Kidney (tissue), 14 donors: ENCODE results near the gene BRAP. TPM values are rescaled to one million over a fixed set of nuclear protein-coding genes. Genes with fewer than 3 reads are reported as not detected.
A peak's percentile ranks its signal among the peaks of the same experiment; 100 is the strongest.

Source experiments
- DNase-seq, 5 donors: peaks; one replicate each; pipeline ENCODE4 v3.0.0-alpha.2; 2013 to 2020
- FAIRE-seq: peaks from 2 replicates; lab custom pipeline; 2012; peaks lifted over from hg19 to GRCh38; lab: Jason Lieb, UNC
- H3K27ac ChIP-seq, 2 donors: one replicate each; pipeline ENCODE4 v1.7.0; 2013; ENCODE audit warnings: low read depth in 2 of 2, low read length in 2 of 2, inconsistent platforms in 1 of 2
- H3K27me3 ChIP-seq: one replicate; pipeline ENCODE4 v1.7.1; 2013; ENCODE audit warnings: low read length, inconsistent platforms; ENCODE audit not compliant: control insufficient read depth, insufficient read depth
- H3K36me3 ChIP-seq, 3 donors: one replicate each; pipeline versions ENCODE4 v1.7.0 to v1.7.1; 2013; ENCODE audit warnings: low read length in 3 of 3, control low read depth in 1 of 3, inconsistent platforms in 1 of 3; ENCODE audit not compliant: insufficient read depth in 3 of 3, control insufficient read depth in 2 of 3
- H3K4me1 ChIP-seq, 3 donors: one replicate each; pipeline versions ENCODE4 v1.7.0 to v1.7.1; 2013; ENCODE audit warnings: low read length in 3 of 3, inconsistent platforms in 1 of 3, low read depth in 1 of 3; ENCODE audit not compliant: control insufficient read depth in 2 of 3, insufficient read depth in 2 of 3
- H3K4me3 ChIP-seq, 3 donors: one replicate each; pipeline versions ENCODE4 v1.7.0 to v1.8.1; 2013; ENCODE audit warnings: low read length in 3 of 3, control low read depth in 1 of 3, inconsistent platforms in 1 of 3
- H3K9ac ChIP-seq, 3 donors: one replicate each; pipeline versions ENCODE4 v1.7.0 to v1.7.1; 2013; ENCODE audit warnings: low read length in 3 of 3, control low read depth in 1 of 3, inconsistent platforms in 1 of 3
- H3K9me3 ChIP-seq, 3 donors: one replicate each; pipeline versions ENCODE4 v1.7.0 to v1.7.1; 2013; ENCODE audit warnings: low read length in 3 of 3, control low read depth in 1 of 3, inconsistent platforms in 1 of 3; ENCODE audit not compliant: control insufficient read depth in 2 of 3, insufficient read depth in 1 of 3
- intact Hi-C: fragments of 100-400 bp; cut with DNase I; formaldehyde crosslinking; loops from one replicate; pipeline ENCODE4 v1.11.1; 2022
- polyA plus RNA-seq: library from polyadenylated mRNA; stranded (reverse); fragments of 350-450 nt; fragmentation: Illumina TruSeq; extraction: RNeasy Lipid Tissue Mini Kit (QIAGEN cat#74804); gene quantifications from one replicate; pipeline ENCODE4 v1.2.3, GENCODE V29; 2014; ENCODE audit warnings: low read depth, low replicate concordance; ENCODE audit not compliant: insufficient read depth
- total RNA-seq: library from RNA; stranded (reverse); fragmentation: NEBNext Ultra II Directional; extraction: Animal tissue kit (Norgen Biotek cat#: 25700); gene quantifications from one replicate; pipeline ENCODE4 v1.2.1, GENCODE V29; 2021
- TF ChIP-seq, protein P1 (sequence below): IDR thresholded peaks from 3 replicates; pipeline ENCODE4 v1.5.1; 2012; ENCODE audit warnings: mild to moderate bottlenecking, moderate library complexity, borderline replicate concordance; ENCODE audit not compliant: insufficient read depth; ENCODE audit errors: extremely low read depth
- donor health status: control.
- donor health status: control.
- donor health status: control.
- donor health status: control.
- donor health status: control.
- donor health status: DM: yes; HTN: yes; CAD: no.
- donor health status: Normal renal cell carcinoma (clear cell type).

Gene BRAP
- total and polyA plus RNA-seq, 2 donors from 2014 or later = 9.6 to 17.2 TPM

DNA sequence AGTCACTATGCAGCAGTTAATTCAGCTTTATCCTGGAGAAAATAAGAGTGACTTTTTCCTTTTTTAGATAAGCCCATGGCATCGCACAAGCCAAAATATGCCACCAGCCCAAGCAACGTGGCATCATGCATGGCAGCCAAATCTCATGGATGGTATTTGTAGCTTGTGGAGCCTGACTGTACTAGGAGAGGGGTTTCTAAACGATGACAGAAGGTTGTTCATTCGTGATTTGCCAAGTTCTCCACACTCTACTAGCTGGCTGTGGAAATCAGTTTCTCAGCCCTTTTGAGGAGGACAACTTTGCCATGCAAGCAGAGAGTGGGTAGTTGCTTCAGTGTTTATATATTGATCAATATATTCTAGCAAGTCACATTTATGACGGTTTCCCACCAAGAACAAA, 45.2 kb downstream of the BRAP start:
- H3K9ac ChIP-seq = no peak overlapping the region
- no peak for FAIRE-seq
- no peak overlapping the region for H3K27ac ChIP-seq

GRCh38 chr12:111638556-111638955, 47.2 kb downstream of the BRAP start:
- Histone ChIP-seq H3K9me3 (no peaks in the 10 kb centered on the region), H3K4me1 (peaks cover 3 to 11% (median 4%) of the 10 kb centered on the region in 3 donors), H3K27ac (no peak overlapping the region), H3K27me3 (no peaks in the 10 kb centered on the region), H3K36me3 (peaks cover 0 to 5% (median 0%) of the 10 kb centered on the region in 3 donors), H3K9ac (no peak overlapping the region), H3K4me3 (no peak overlapping the region)
- intact Hi-C loops = no loop called here
- DNase-seq (no peak), FAIRE-seq (no peak)
- TF ChIP-seq, protein P1, sequence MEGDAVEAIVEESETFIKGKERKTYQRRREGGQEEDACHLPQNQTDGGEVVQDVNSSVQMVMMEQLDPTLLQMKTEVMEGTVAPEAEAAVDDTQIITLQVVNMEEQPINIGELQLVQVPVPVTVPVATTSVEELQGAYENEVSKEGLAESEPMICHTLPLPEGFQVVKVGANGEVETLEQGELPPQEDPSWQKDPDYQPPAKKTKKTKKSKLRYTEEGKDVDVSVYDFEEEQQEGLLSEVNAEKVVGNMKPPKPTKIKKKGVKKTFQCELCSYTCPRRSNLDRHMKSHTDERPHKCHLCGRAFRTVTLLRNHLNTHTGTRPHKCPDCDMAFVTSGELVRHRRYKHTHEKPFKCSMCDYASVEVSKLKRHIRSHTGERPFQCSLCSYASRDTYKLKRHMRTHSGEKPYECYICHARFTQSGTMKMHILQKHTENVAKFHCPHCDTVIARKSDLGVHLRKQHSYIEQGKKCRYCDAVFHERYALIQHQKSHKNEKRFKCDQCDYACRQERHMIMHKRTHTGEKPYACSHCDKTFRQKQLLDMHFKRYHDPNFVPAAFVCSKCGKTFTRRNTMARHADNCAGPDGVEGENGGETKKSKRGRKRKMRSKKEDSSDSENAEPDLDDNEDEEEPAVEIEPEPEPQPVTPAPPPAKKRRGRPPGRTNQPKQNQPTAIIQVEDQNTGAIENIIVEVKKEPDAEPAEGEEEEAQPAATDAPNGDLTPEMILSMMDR = no peak

More for the DNA sequence above, 45.2 kb downstream of the BRAP start:
- DNase-seq = no peak
- Histone ChIP-seq H3K4me3 (no peak overlapping the region), H3K4me1 (peaks cover 3 to 14% (median 4%) of the 10 kb centered on the region in 3 donors), H3K27me3 (no peaks in the 10 kb centered on the region), H3K36me3 (peaks cover 0 to 15% (median 7%) of the 10 kb centered on the region in 3 donors), H3K9me3 (no peaks in the 10 kb centered on the region)
- intact Hi-C loops = no loop called here
- TF ChIP-seq, protein P1 = no peak

- peak overlapping the region in 1 of 3 donors; percentile 13 for H3K9ac ChIP-seq
- no peaks in the 10 kb centered on the region for H3K36me3 ChIP-seq
- TF ChIP-seq, protein P1 = no peak
- H3K27ac ChIP-seq = peak overlapping the region in 1 of 2 donors; percentile 53
- FAIRE-seq (no peak), DNase-seq (peak; percentile 66 to 89 (median 79))
- intact Hi-C loops = no loop called here
- no peak overlapping the region for H3K4me3 ChIP-seq
- H3K9me3 ChIP-seq = no peaks in the 10 kb centered on the region
- peaks cover 3 to 11% (median 4%) of the 10 kb centered on the region in 3 donors for H3K4me1 ChIP-seq
- H3K27me3 ChIP-seq = no peaks in the 10 kb centered on the region
Observed at GRCh38 chr12:111636209-111636945, 49.4 kb downstream of the BRAP start.
